Right cardiac atrium (tissue), 5 donors: ENCODE data around the gene EFCAB13. TPM values are rescaled to one million over a fixed set of nuclear protein-coding genes. Genes with fewer than 3 reads are reported as not detected.
A peak's percentile ranks its signal among the peaks of the same experiment; 100 is the strongest.
"Not testable (repeated sequence)": the region's sequence is repeated elsewhere in the genome, so short reads cannot be mapped to it uniquely, and the experiment has no call there.

Experiments used
- ATAC-seq, 2 donors: fragments of 200-7000 bp; cut with Tn5 transposase; one replicate each; pipeline versions ENCODE4 v1.8.0 to v1.9.1; 2020; ENCODE audit warnings: moderate library complexity in 2 of 2, mild to moderate bottlenecking in 1 of 2
- DNase-seq, 3 donors: peaks; one replicate each; pipeline ENCODE4 v3.0.0-alpha.2; 2020
- H3K27ac ChIP-seq: one replicate; pipeline ENCODE4 v1.5.1; 2013; ENCODE audit warnings: mild to moderate bottlenecking, low read length, control low read depth, moderate library complexity
- H3K27me3 ChIP-seq: one replicate; pipeline ENCODE4 v1.6.1; 2013; ENCODE audit not compliant: control insufficient read depth, insufficient read depth
- H3K4me1 ChIP-seq: one replicate; pipeline ENCODE4 v1.6.1; 2013; ENCODE audit warnings: low read length; ENCODE audit not compliant: control insufficient read depth, insufficient read depth
- H3K4me3 ChIP-seq: one replicate; pipeline ENCODE4 v1.5.1; 2013; ENCODE audit warnings: low read length, control low read depth
- H3K9me3 ChIP-seq: one replicate; pipeline ENCODE4 v1.6.1; 2013; ENCODE audit warnings: low read length; ENCODE audit not compliant: control insufficient read depth
- WGBS: extraction: QIAGEN DNeasy Blood & Tissue Kit; methylation state at CpG from one replicate; pipeline ENCODE4 v1.1.7; 2013; 5-methylcytosine and 5-hydroxymethylcytosine counted together
- intact Hi-C, 4 donors: fragments of 100-400 bp; cut with DNase I; formaldehyde crosslinking; loops; one replicate each; pipeline versions ENCODE4 v1.11.0 to v1.14.0; 2022 to 2023
- polyA plus RNA-seq: library from polyadenylated mRNA; stranded (reverse); fragments of 200-250 nt; gene quantifications from one replicate; pipeline ENCODE4 v1.2.3, GENCODE V29; 2013
- total RNA-seq, 4 donors: library from RNA; stranded (reverse); fragmentation: NEBNext Ultra II Directional; extraction: Animal tissue kit (Norgen Biotek cat#: 25700); gene quantifications; one replicate each; pipeline ENCODE4 v1.2.1, GENCODE V29; 2021
- donor health status: healthy with polysubstance abuse.
- donor health status: DM: no; HTN: yes; CAD: no.
- donor health status: DM: no; HTN: no; CAD: no.
- donor health status: DM: no; HTN: yes; CAD: no; lungs with severe emphysema.
- donor health status: DM: yes; HTN: yes; CAD: no.

The EFCAB13 gene
- total and polyA plus RNA-seq, 5 donors = 2.1 to 8.5 (median 7.2) TPM

- no peaks in the 10 kb centered on the region for H3K27me3 ChIP-seq
- intact Hi-C loops = no loop called here
Measured at GRCh38 chr17:47401100-47401499, 77.3 kb downstream of the EFCAB13 start.

GRCh38 chr17:47404006-47404405 lies 80.3 kb downstream of the EFCAB13 start:
- DNase-seq = no peak
- intact Hi-C loops = no loop called here
- no peak overlapping the region for H3K4me3 ChIP-seq
- no peak for ATAC-seq
- H3K27me3 ChIP-seq = no peaks in the 10 kb centered on the region
- no peaks in the 10 kb centered on the region for H3K9me3 ChIP-seq
- H3K4me1 ChIP-seq = no peaks in the 10 kb centered on the region
- no peak overlapping the region for H3K27ac ChIP-seq
- 82% methylated on average over 3 of the region's 3 CpGs for WGBS

More at GRCh38 chr17:47401100-47401499, 77.3 kb downstream of the EFCAB13 start:
- no peaks in the 10 kb centered on the region for H3K4me1 ChIP-seq
- 82% methylated on average over 2 of the region's 2 CpGs for WGBS
- H3K4me3 ChIP-seq = no peak overlapping the region
- no peak overlapping the region for H3K27ac ChIP-seq
- DNase-seq (no peak), ATAC-seq (no peak)
- H3K9me3 ChIP-seq = no peaks in the 10 kb centered on the region

GRCh38 chr17:47404875-47405274 lies 81.1 kb downstream of the EFCAB13 start:
- ATAC-seq = no peak
- no peaks in the 10 kb centered on the region for H3K9me3 ChIP-seq
- H3K4me1 ChIP-seq = no peaks in the 10 kb centered on the region
- no peak for DNase-seq
- intact Hi-C loops = no loop called here
- H3K4me3 ChIP-seq = no peak overlapping the region
- H3K27ac ChIP-seq = no peak overlapping the region
- H3K27me3 ChIP-seq = no peaks in the 10 kb centered on the region

GRCh38 chr17:47413872-47414271 lies 90.1 kb downstream of the EFCAB13 start:
- intact Hi-C loops = no loop called here
- no peak for ATAC-seq
- WGBS = 98% methylated on average over 3 of the region's 3 CpGs
- no peak overlapping the region for H3K4me3 ChIP-seq
- no peaks in the 10 kb centered on the region for H3K4me1 ChIP-seq
- no peaks in the 10 kb centered on the region for H3K27me3 ChIP-seq
- no peaks in the 10 kb centered on the region for H3K9me3 ChIP-seq
- no peak overlapping the region for H3K27ac ChIP-seq
- DNase-seq = no peak

- H3K9me3 ChIP-seq = no peaks in the 10 kb centered on the region
- DNase-seq (no peak), ATAC-seq (no peak)
- intact Hi-C loops = no loop called here
- H3K4me3 ChIP-seq = no peak overlapping the region
- 97% methylated on average over 1 of the region's 1 CpG for WGBS
- H3K4me1 ChIP-seq = no peaks in the 10 kb centered on the region
- no peaks in the 10 kb centered on the region for H3K27me3 ChIP-seq
- H3K27ac ChIP-seq = no peak overlapping the region
Measured at GRCh38 chr17:47414612-47415011, 90.9 kb downstream of the EFCAB13 start.

GRCh38 chr17:47423406-47424295 lies 99.9 kb downstream of the EFCAB13 start:
- H3K4me3 ChIP-seq = peak overlapping the region; percentile 64
- intact Hi-C loops = no loop called here
- H3K4me1 ChIP-seq = no peaks in the 10 kb centered on the region
- peak; percentile 21 to 58 (median 56) for DNase-seq
- no peak overlapping the region for H3K27ac ChIP-seq
- no peaks in the 10 kb centered on the region for H3K27me3 ChIP-seq
- 4% methylated on average over 113 of the region's 113 CpGs for WGBS
- no peaks in the 10 kb centered on the region for H3K9me3 ChIP-seq
- ATAC-seq = peak; percentile 63 to 73

- ATAC-seq, H3K27ac ChIP-seq, H3K4me1 ChIP-seq, intact Hi-C loops, H3K4me3 ChIP-seq, H3K9me3 ChIP-seq, H3K27me3 ChIP-seq, DNase-seq: not testable (repeated sequence)
- 96% methylated on average over 3 of the region's 3 CpGs for WGBS
Measured at GRCh38 chr17:47425233-47425632, 101.5 kb downstream of the EFCAB13 start.

GRCh38 chr17:47425887-47426635 lies 102.3 kb downstream of the EFCAB13 start:
- intact Hi-C loops, H3K27ac ChIP-seq, H3K27me3 ChIP-seq, H3K9me3 ChIP-seq, DNase-seq, ATAC-seq, H3K4me3 ChIP-seq, H3K4me1 ChIP-seq: not testable (repeated sequence)
- 95% methylated on average over 3 of the region's 3 CpGs for WGBS

GRCh38 chr17:47427985-47428384 lies 104.2 kb downstream of the EFCAB13 start:
- ATAC-seq = no peak
- Histone ChIP-seq H3K4me1 (no peaks in the 10 kb centered on the region), H3K9me3 (no peaks in the 10 kb centered on the region), H3K27me3 (no peaks in the 10 kb centered on the region), H3K27ac (no peak overlapping the region), H3K4me3 (no peak overlapping the region)
- 99% methylated on average over 2 of the region's 2 CpGs for WGBS
- intact Hi-C loops = no loop called here
- DNase-seq = no peak

- DNase-seq, ATAC-seq, H3K27ac ChIP-seq, H3K27me3 ChIP-seq, intact Hi-C loops, H3K4me3 ChIP-seq, H3K4me1 ChIP-seq, H3K9me3 ChIP-seq: not testable (repeated sequence)
- 98% methylated on average over 9 of the region's 9 CpGs for WGBS
Measured at GRCh38 chr17:47432240-47432639, 108.5 kb downstream of the EFCAB13 start.

GRCh38 chr17:47465165-47465564 lies 141.4 kb downstream of the EFCAB13 start:
- 94% methylated on average over 3 of the region's 3 CpGs for WGBS
- ATAC-seq = no peak

More at GRCh38 chr17:47465165-47465564, 141.4 kb downstream of the EFCAB13 start:
- Histone ChIP-seq H3K4me3 (no peak overlapping the region), H3K4me1 (no peaks in the 10 kb centered on the region), H3K27ac (no peak overlapping the region), H3K27me3 (no peaks in the 10 kb centered on the region), H3K9me3 (no peaks in the 10 kb centered on the region)
- DNase-seq = no peak
- intact Hi-C loops = no loop called here
